Skeletal muscle cell (primary cell): Measurements from ENCODE around the gene TMEM178B.
"Not testable (repeated sequence)": the region's sequence is repeated elsewhere in the genome, so short reads cannot be mapped to it uniquely, and the experiment has no call there.

ENCODE experiments used
- DNase-seq: peaks from one replicate; pipeline ENCODE4 v3.0.0-alpha.2; 2010; ENCODE audit warnings: low read depth
- H3K4me3 ChIP-seq: 2 replicates; pipeline ENCODE4 v1.5.1; 2011; ENCODE audit warnings: low read depth, mild to moderate bottlenecking, control low read depth, low read length, moderate library complexity

TMEM178B gene

GRCh38 chr7:141359740-141360415 is 286.0 kb downstream of the TMEM178B start:
- no peak overlapping the region for H3K4me3 ChIP-seq
- DNase-seq = no peak

DNA sequence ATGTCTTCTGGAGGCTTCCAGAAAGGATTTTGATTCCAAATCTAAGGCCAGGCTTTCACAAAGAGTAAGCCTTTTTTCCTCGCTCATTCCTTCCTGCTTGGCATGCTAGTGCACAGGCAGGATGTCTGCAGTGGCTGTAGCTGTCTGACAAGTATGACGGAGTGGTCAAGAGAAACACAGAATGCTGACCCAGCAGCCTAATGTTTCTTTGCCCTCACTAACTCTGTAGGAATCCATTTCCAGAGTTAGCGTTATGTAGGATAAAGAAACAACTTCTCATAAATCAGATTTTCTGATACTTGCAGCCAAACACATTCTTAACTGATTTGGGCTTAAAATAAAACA is 286.5 kb downstream of the TMEM178B start:
- no peak for DNase-seq
- no peak overlapping the region for H3K4me3 ChIP-seq

- DNase-seq = no peak
- H3K4me3 ChIP-seq = no peak overlapping the region
Observed at GRCh38 chr7:141360803-141361202, 286.9 kb downstream of the TMEM178B start.

- no peak overlapping the region for H3K4me3 ChIP-seq
- no peak for DNase-seq
Observed at GRCh38 chr7:141361479-141361878, 287.6 kb downstream of the TMEM178B start.

DNA sequence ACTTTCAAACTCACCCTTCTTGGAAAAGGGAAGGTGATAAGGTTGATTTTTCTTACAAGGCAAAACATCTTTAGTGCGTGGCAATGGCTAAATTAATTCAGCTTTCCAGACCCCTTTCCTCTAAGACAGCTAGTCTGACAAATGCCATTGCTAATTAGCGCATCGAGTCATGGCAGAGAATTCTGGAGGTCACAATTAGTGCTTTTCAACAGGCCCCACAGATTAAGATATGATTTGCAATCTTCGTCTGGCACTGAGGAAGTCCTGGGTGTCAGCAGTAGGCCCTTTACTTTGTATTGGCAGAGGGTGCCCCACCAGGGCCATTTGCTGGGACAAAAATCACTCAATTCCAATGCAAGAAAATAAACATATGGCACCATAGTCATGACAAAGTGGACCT is 288.1 kb downstream of the TMEM178B start:
- no peak for DNase-seq
- no peak overlapping the region for H3K4me3 ChIP-seq

DNA sequence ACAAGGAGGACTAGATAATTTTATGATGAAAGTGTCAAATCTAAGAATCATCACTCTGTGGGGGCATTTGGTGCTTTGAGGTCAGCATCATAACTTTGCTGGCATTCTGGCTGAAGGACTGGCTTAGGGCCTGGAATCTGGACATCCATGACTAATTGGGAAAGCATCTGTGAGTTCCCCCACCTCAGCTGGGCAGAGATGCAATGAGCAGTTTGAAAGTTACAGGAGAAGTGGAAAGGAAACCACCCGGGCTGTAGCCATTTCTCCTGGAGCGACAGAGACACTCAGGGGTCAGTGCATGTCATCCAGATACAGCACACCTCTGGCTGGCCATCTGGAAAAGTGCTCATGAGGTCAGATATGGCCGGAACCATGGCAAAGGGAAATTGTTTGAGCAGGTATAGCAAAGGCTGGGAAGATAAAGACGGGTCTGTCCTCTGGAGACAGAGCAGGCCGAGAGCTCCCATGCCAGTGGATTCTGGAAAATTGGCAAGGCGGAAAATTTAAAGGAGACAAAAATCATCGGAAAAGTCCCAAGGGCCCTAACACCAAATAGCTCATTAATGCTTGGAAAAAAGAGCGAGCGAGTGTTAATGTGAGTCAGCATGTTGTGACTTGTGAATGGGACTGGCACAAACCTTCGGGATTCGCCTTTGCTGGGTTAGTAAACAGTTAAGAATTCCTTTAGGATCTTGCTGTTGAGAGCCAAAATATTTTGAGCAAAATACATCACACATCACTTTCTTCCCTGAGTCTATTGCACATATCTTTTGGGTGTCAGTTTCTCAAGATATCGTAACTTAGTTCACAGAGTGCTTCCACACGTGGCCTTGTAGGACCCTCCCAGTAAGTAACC is 288.9 kb downstream of the TMEM178B start:
- DNase-seq = peak; percentile 55
- H3K4me3 ChIP-seq = no peak overlapping the region

DNA sequence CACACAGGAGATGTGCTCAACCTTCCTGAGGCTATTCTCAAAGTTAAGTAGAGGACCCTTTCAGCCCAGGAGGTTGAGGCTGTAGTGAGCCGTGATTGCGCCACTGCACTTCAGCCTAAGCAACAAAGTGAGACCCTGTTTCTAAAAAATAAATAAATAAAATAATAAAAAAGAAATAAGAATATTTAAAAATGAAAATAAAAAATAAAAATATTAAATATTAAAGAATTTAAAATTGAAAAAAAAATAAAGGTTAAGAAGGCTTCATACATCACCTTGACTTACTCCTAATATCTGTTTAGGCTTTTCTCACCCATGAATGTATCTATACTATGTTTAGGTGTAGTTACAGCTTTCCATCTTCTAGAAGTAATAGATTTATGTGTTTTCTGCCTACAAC is 289.9 kb downstream of the TMEM178B start:
- H3K4me3 ChIP-seq = no peak overlapping the region
- no peak for DNase-seq

GRCh38 chr7:141366091-141366621 is 292.3 kb downstream of the TMEM178B start:
- DNase-seq = no peak
- H3K4me3 ChIP-seq = no peak overlapping the region

DNA sequence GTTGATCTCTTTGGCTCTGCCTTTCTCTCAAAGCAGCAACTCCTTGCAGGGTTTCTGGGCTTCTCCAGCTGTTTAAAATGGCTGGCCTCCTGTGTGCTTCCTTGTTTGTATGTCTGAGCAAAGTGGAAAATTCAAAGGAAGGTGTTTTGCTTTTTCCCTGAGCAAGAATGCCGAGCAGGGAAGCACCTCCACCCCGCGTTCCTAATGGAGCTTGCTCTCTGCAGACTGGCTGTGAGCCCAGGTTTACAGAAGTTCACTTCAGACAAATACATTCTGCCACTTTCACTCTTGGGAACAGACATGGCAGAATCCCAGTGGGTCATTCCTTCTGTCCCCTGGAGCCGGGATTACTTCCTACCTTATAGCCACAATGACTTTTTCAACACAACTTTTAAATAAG is 295.6 kb downstream of the TMEM178B start:
- DNase-seq = no peak
- no peak overlapping the region for H3K4me3 ChIP-seq

DNA sequence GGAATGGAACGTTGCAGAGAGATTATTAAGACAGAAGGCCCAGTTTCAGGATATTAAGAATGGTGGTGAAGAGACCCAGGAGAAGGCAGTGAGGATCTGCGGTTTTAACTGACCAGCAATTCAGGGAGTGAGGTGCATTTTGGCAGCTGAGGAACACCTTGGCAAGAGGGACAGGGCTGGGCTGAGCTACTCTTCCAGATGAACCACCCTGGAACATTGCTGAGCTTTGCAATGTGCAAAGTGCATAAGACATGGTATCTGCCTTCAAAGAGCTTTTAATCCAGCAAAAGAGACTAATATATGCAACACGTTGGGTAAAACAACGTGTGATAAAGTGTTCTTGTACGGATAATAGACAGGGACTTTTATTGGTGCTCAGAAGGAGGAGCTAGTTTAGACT is 296.3 kb downstream of the TMEM178B start:
- DNase-seq = no peak
- H3K4me3 ChIP-seq = no peak overlapping the region

DNA sequence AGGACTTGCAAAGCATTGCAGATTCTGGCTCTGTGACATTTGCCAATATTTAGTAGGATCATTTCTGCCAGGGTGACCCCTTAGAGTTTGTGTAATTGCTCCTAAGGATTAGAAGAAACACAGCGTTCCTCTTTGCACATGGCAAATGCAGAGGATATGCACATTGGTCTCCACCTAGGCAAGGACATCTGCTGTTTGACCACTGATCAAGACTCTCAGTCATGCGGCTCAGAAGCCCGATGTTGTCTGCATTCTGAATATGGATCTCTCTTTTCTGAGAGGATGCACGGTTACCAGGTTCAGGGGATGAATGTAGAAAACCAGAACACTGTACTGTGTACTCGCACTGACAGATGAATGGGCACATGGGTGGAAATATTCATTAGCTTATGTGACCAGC is 296.8 kb downstream of the TMEM178B start:
- no peak overlapping the region for H3K4me3 ChIP-seq
- no peak for DNase-seq

DNA sequence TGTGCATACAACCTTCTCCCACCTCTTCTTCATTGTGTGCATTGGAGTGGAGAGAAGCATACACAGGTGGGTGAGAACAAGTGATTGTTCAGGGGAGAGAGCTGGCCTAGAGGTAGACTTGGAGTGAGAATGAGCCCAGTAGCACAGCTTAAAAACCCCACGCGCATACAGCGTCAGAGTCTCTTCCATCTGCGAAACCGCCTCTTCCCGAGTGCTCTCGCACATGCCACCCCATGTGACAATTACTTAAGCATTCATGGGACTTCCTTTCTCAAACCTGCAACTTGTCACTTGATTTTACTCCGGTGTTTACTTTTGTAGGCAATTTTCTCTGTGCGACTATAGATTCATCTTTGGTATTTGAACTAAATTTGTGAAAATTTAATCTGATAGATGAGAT is 300.6 kb downstream of the TMEM178B start:
- no peak overlapping the region for H3K4me3 ChIP-seq
- no peak for DNase-seq

DNA sequence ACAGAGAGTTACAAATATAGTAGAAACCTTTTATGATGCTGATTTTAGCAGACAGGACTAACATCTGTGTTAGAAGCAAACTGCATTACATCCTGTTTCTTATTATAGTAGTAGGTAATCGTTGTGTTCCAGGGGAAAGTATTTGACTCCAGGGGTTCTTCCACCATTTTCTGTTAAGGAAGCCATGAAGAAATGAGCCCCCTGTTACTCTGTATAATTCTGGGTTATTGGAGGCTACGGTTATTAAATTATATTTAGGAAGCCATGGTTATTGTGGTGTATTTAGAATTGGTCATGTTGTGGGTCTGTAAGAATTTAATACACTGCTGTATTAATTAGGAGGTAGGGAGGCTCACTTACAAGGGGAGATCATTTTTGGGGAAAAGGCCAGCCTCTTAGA is 301.6 kb downstream of the TMEM178B start:
- no peak for DNase-seq
- H3K4me3 ChIP-seq = no peak overlapping the region

- no peak overlapping the region for H3K4me3 ChIP-seq
- no peak for DNase-seq
Observed at GRCh38 chr7:141377906-141378305, 304.0 kb downstream of the TMEM178B start.

- no peak for DNase-seq
- no peak overlapping the region for H3K4me3 ChIP-seq
Observed at GRCh38 chr7:141378405-141378804, 304.5 kb downstream of the TMEM178B start.

- H3K4me3 ChIP-seq = no peak overlapping the region
- no peak for DNase-seq
Observed at GRCh38 chr7:141381794-141382427, 308.0 kb downstream of the TMEM178B start.

GRCh38 chr7:141383356-141383755 is 309.5 kb downstream of the TMEM178B start:
- not testable (repeated sequence) for DNase-seq, H3K4me3 ChIP-seq

- no peak for DNase-seq
- no peak overlapping the region for H3K4me3 ChIP-seq
Observed at GRCh38 chr7:141386881-141387280, 313.0 kb downstream of the TMEM178B start.

DNA sequence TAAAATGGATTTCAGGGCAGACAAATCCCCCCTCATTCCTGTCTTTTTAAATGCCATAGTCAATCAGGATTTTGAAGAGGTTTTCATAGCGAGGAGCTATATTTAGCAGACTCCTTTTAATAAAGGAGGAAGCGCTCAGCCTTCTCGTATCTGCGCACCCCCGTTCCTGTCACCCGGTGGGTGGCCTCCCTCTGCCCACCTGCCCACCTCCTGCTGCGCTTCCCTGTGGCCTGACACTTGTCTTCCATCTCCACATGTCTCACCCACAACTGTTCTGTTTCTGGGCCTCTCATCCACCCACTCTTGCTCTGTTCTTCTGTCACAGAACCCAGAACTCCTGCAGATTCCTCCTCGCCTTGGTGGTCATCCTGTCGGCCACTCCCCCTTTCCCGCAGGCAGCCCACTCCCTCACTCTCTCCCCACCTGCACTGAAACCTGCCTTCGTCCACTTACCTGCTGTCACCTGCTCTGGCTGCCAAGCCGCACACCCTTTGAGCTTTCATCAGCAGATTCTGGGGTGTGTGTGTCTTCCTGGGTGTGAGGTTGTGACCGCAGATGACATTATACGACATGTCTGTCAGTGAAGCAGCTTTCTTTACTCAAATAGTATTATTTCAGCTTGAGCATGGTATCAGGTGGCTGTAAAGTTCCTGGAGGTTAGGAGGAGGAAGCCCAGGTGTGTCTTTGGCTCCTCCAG is 313.8 kb downstream of the TMEM178B start:
- no peak for DNase-seq
- H3K4me3 ChIP-seq = no peak overlapping the region
